Effector memory CD4-positive, alpha-beta T cell (primary cell): ENCODE results near the gene MAP2K6.

Experiments
- DNase-seq, 3 donors: peaks; one replicate each; pipeline ENCODE4 v3.0.0-alpha.2; 2020
- H3K27ac ChIP-seq: 2 replicates; pipeline ENCODE4 v1.7.0; 2013; ENCODE audit warnings: mild to moderate bottlenecking, low read length, moderate library complexity; ENCODE audit not compliant: insufficient read depth, poor library complexity, severe bottlenecking
- H3K27me3 ChIP-seq: replicated peaks from 2 replicates; pipeline ENCODE4 v1.7.0; 2013; ENCODE audit warnings: mild to moderate bottlenecking, low read length; ENCODE audit not compliant: insufficient read depth, control insufficient read depth, poor library complexity, severe bottlenecking
- H3K36me3 ChIP-seq: 2 replicates; pipeline ENCODE4 v1.7.0; 2013; ENCODE audit warnings: mild to moderate bottlenecking, low read length, moderate library complexity; ENCODE audit not compliant: control insufficient read depth, insufficient read depth
- H3K4me1 ChIP-seq: 2 replicates; pipeline ENCODE4 v1.7.0; 2013; ENCODE audit warnings: low read length, mild to moderate bottlenecking; ENCODE audit not compliant: control insufficient read depth, insufficient read depth, poor library complexity, severe bottlenecking
- H3K4me3 ChIP-seq: 2 replicates; pipeline ENCODE4 v1.7.0; 2013; ENCODE audit warnings: low read length, low read depth, mild to moderate bottlenecking; ENCODE audit not compliant: insufficient read depth, poor library complexity, severe bottlenecking
- H3K9me3 ChIP-seq: 2 replicates; pipeline ENCODE4 v1.7.0; 2013; ENCODE audit warnings: mild to moderate bottlenecking, low read length, moderate library complexity; ENCODE audit not compliant: control insufficient read depth

MAP2K6 gene

DNA sequence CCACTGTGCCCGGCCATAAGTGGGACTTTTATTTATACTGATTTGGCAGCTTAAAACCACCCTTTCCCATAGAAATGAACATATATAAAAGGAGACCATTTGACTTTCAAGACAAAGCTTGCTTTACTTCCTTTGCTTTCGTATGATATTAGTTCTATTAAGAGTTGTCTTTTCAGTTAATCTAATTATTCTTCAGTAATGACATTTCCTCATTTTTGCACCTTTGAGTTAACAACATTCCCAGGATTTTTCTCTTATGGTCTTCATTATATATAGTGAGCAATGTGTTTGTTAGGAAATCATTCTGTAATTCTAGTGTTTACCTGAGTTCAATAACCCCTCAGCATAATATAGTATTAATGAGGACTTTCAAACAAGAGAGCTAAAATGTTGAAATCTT lies 173.8 kb downstream of the MAP2K6 start:
- no peaks in the 10 kb centered on the region for H3K36me3 ChIP-seq
- no peak overlapping the region for H3K4me3 ChIP-seq
- H3K9me3 ChIP-seq: no peaks in the 10 kb centered on the region
- no peak overlapping the region for H3K27ac ChIP-seq
- H3K4me1 ChIP-seq: no peaks in the 10 kb centered on the region
- DNase-seq: no peak
- no peaks in the 10 kb centered on the region for H3K27me3 ChIP-seq

- no peaks in the 10 kb centered on the region for H3K27me3 ChIP-seq
- no peaks in the 10 kb centered on the region for H3K4me1 ChIP-seq
- no peak overlapping the region for H3K27ac ChIP-seq
- H3K4me3 ChIP-seq: no peak overlapping the region
- no peaks in the 10 kb centered on the region for H3K36me3 ChIP-seq
- no peaks in the 10 kb centered on the region for H3K9me3 ChIP-seq
- DNase-seq: no peak
Measured at GRCh38 chr17:69588827-69589239, 174.3 kb downstream of the MAP2K6 start.

- no peak for DNase-seq
- no peaks in the 10 kb centered on the region for H3K27me3 ChIP-seq
- H3K9me3 ChIP-seq: no peaks in the 10 kb centered on the region
Measured at GRCh38 chr17:69590671-69591070, 176.2 kb downstream of the MAP2K6 start.

DNA sequence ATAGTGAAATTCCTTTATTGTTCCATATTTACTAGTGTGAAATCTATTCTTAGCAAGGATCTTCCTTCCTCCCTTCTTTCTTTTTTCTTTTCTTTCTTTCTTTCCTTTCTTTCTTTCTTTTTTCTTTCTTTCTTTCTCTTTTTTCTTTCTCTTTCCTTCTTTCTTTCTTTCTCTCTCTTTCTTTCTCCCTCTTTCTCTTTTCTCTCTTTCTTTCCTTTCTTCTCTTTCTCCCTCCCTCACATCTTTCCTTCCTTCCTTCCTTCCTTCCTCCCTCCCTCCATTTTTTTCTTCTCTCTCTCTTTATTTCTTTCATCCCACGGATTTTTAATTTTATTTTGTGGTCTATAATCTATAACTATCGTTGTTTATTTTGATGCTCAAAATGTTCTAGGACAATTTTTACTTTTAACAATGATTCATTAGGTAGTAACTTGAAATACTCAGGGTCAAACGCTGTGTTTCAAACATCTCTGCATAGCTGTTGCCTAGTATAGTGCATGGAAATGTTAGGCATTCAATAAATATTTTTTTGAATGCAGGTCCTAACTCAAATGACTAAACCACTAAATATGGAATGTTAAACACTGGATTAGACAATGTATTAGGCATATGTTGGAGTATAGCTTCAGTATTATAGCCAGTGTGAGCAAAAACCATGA lies 178.3 kb downstream of the MAP2K6 start:
- Histone ChIP-seq H3K36me3 (no peaks in the 10 kb centered on the region), H3K27ac (no peak overlapping the region), H3K4me3 (no peak overlapping the region), H3K9me3 (no peaks in the 10 kb centered on the region), H3K27me3 (no peaks in the 10 kb centered on the region), H3K4me1 (no peaks in the 10 kb centered on the region)
- DNase-seq: no peak

More at GRCh38 chr17:69590671-69591070, 176.2 kb downstream of the MAP2K6 start:
- no peaks in the 10 kb centered on the region for H3K36me3 ChIP-seq
- no peak overlapping the region for H3K4me3 ChIP-seq
- no peak overlapping the region for H3K27ac ChIP-seq
- no peaks in the 10 kb centered on the region for H3K4me1 ChIP-seq

- Histone ChIP-seq H3K27me3 (no peaks in the 10 kb centered on the region), H3K36me3 (no peaks in the 10 kb centered on the region), H3K9me3 (no peaks in the 10 kb centered on the region), H3K4me3 (no peak overlapping the region), H3K4me1 (no peaks in the 10 kb centered on the region), H3K27ac (no peak overlapping the region)
- no peak for DNase-seq
Measured at GRCh38 chr17:69593351-69593715, 178.8 kb downstream of the MAP2K6 start.

- no peak for DNase-seq
- Histone ChIP-seq H3K27ac (no peak overlapping the region), H3K27me3 (no peaks in the 10 kb centered on the region), H3K4me1 (no peaks in the 10 kb centered on the region), H3K4me3 (no peak overlapping the region), H3K9me3 (no peaks in the 10 kb centered on the region), H3K36me3 (no peaks in the 10 kb centered on the region)
Measured at GRCh38 chr17:69593716-69594115, 179.2 kb downstream of the MAP2K6 start.

DNA sequence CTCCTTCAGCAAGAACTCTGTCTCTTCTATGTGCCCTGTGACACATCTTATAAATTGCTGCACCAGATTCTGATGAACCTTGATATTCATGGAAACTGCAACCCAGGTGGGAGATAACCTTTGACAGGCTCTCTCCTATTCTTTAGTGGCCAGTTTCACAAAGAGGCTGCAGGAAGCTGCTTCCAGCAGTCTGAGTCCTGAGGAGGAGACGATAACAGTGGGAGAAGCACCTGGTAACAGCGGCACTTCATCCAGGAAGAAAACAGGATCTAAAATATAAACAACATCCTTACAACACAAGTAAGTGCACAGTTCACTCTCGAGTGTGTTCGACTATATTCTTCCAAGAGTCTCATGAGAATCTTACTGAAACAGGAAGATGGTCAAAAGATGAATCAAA lies 180.1 kb downstream of the MAP2K6 start:
- Histone ChIP-seq H3K27ac (no peak overlapping the region), H3K27me3 (no peaks in the 10 kb centered on the region), H3K9me3 (no peaks in the 10 kb centered on the region), H3K36me3 (no peaks in the 10 kb centered on the region), H3K4me1 (no peaks in the 10 kb centered on the region), H3K4me3 (no peak overlapping the region)
- DNase-seq: no peak

DNA sequence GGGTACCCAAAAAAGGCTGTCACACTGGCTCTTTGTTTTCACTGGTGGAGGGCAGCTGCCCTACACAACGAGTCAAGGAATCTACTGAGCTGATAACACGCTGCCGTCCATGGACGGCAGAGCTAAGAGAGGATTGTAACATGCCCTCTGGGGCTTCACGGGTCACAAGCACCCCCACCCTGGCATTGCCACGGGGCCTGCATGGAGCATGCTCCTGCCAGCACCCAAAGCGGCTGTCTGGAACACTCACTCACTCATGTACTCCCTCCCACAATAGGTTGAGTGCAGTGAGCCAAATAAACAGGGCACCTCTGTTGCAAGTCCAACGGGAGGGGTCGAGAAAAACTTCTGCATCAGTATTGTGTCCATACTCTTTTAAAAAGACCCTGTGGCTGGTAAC lies 181.6 kb downstream of the MAP2K6 start:
- no peaks in the 10 kb centered on the region for H3K27me3 ChIP-seq
- no peak overlapping the region for H3K4me3 ChIP-seq
- no peaks in the 10 kb centered on the region for H3K4me1 ChIP-seq
- H3K9me3 ChIP-seq: no peaks in the 10 kb centered on the region
- no peak for DNase-seq
- no peaks in the 10 kb centered on the region for H3K36me3 ChIP-seq
- H3K27ac ChIP-seq: no peak overlapping the region

DNA sequence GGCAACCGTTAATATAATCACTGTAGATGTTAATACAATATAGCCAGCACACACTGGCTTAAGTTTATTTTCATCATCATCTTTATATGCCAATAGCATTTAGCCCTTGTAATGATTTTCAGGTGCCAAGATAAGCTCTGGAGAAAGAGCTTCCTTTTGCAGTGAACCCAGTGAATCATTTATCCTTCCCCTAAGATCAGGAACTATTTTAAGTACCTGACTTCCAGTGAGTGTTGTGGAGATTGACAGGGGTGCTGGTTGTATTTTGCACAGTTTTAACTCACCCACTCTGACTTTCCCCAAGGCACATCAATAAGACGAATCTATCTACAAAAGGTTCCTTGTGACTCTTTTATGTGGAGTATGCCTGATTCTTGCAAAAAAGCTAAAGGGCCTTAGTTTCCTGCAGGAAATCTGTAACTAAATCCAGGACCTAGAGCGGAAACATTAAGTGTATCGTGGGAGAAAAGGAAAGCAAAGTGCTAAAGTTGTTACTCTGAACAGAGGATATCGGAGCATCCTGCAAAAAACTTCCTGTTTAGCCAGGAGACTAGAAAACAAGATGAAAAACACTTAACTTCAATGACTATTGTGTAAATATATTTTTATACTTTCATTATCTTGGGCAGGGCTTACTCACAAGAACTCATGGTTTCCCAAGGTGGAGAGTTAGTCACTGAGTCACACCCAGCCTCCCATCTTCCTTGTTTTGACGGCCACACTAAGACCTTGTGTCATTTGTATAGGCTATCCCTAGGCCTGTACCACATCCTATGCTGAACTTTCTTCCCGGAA lies 183.6 kb downstream of the MAP2K6 start:
- no peak overlapping the region for H3K4me3 ChIP-seq

GRCh38 chr17:69602972-69603371 lies 188.5 kb downstream of the MAP2K6 start:
- no peak overlapping the region for H3K27ac ChIP-seq
- H3K36me3 ChIP-seq: no peaks in the 10 kb centered on the region
- H3K4me3 ChIP-seq: no peak overlapping the region
- H3K4me1 ChIP-seq: no peaks in the 10 kb centered on the region
- no peaks in the 10 kb centered on the region for H3K27me3 ChIP-seq
- H3K9me3 ChIP-seq: no peaks in the 10 kb centered on the region
- no peak for DNase-seq

More for the DNA sequence above, 183.6 kb downstream of the MAP2K6 start:
- no peak overlapping the region for H3K27ac ChIP-seq
- no peaks in the 10 kb centered on the region for H3K27me3 ChIP-seq
- no peaks in the 10 kb centered on the region for H3K4me1 ChIP-seq
- H3K9me3 ChIP-seq: no peaks in the 10 kb centered on the region
- DNase-seq: no peak
- no peaks in the 10 kb centered on the region for H3K36me3 ChIP-seq
